IPS DF 6.9 (cell line): ENCODE data around the gene RAP1GAP2.
"Not testable (repeated sequence)": the region's sequence is repeated elsewhere in the genome, so short reads cannot be mapped to it uniquely, and the experiment has no call there.

Experiments used
- DNase-seq: peaks from one replicate; pipeline ENCODE4 v3.0.0-alpha.2; 2013; ENCODE audit warnings: low read depth, low spot score
- H3K27ac ChIP-seq: one replicate; pipeline ENCODE4 v1.5.1; 2013; ENCODE audit warnings: low read length, control low read depth
- H3K27me3 ChIP-seq: 2 replicates; pipeline ENCODE4 v1.6.1; 2013; ENCODE audit warnings: mild to moderate bottlenecking, low read length; ENCODE audit not compliant: control insufficient read depth, insufficient read depth
- H3K36me3 ChIP-seq: 2 replicates; pipeline ENCODE4 v1.6.1; 2013; ENCODE audit warnings: low read length; ENCODE audit not compliant: control insufficient read depth, insufficient read depth
- H3K4me1 ChIP-seq: 2 replicates; pipeline ENCODE4 v1.6.1; 2013; ENCODE audit warnings: low read length; ENCODE audit not compliant: control insufficient read depth, insufficient read depth
- H3K4me3 ChIP-seq: 2 replicates; pipeline ENCODE4 v1.5.1; 2013; ENCODE audit warnings: mild to moderate bottlenecking, low read length
- H3K9me3 ChIP-seq: 2 replicates; pipeline ENCODE4 v1.6.1; 2013; ENCODE audit warnings: low read length, inconsistent platforms; ENCODE audit not compliant: control insufficient read depth, insufficient read depth
- WGBS: extraction: QIAGEN DNeasy Blood & Tissue Kit; methylation state at CpG from one replicate; pipeline ENCODE4 v1.1.7; 2013; ENCODE audit warnings: mixed read lengths, missing lambda C conversion rate; ENCODE audit not compliant: insufficient read length, insufficient coverage; 5-methylcytosine and 5-hydroxymethylcytosine counted together

The RAP1GAP2 gene

GRCh38 chr17:3036800-3037199 is 240.6 kb downstream of the RAP1GAP2 start:
- Histone ChIP-seq H3K4me3 (no peak overlapping the region), H3K9me3 (no peaks in the 10 kb centered on the region), H3K4me1 (no peaks in the 10 kb centered on the region), H3K27ac (no peak overlapping the region), H3K36me3 (peaks cover 10% of the 10 kb centered on the region), H3K27me3 (no peaks in the 10 kb centered on the region)
- no CpG with 5 or more reads among the region's 6 CpGs for WGBS
- DNase-seq: no peak

- peaks cover 10% of the 10 kb centered on the region for H3K36me3 ChIP-seq
- H3K9me3 ChIP-seq: no peaks in the 10 kb centered on the region
- no peaks in the 10 kb centered on the region for H3K27me3 ChIP-seq
- WGBS: no CpG with 5 or more reads among the region's 9 CpGs
- DNase-seq: no peak
- H3K4me1 ChIP-seq: no peaks in the 10 kb centered on the region
- H3K27ac ChIP-seq: no peak overlapping the region
- no peak overlapping the region for H3K4me3 ChIP-seq
Observed at GRCh38 chr17:3037259-3037658, 241.0 kb downstream of the RAP1GAP2 start.

GRCh38 chr17:3038941-3039340 is 242.7 kb downstream of the RAP1GAP2 start:
- no peak overlapping the region for H3K27ac ChIP-seq
- H3K4me3 ChIP-seq: no peak overlapping the region
- H3K9me3 ChIP-seq: no peaks in the 10 kb centered on the region
- H3K27me3 ChIP-seq: no peaks in the 10 kb centered on the region
- DNase-seq: no peak
- no peaks in the 10 kb centered on the region for H3K36me3 ChIP-seq
- no CpG with 5 or more reads among the region's 5 CpGs for WGBS
- H3K4me1 ChIP-seq: no peaks in the 10 kb centered on the region

GRCh38 chr17:3039736-3040135 is 243.5 kb downstream of the RAP1GAP2 start:
- Histone ChIP-seq H3K4me3 (no peak overlapping the region), H3K27ac (no peak overlapping the region), H3K27me3 (no peaks in the 10 kb centered on the region), H3K4me1 (no peaks in the 10 kb centered on the region), H3K36me3 (no peaks in the 10 kb centered on the region), H3K9me3 (no peaks in the 10 kb centered on the region; the same call in 1 of the 2 replicates)
- WGBS: no CpG with 5 or more reads among the region's 6 CpGs
- DNase-seq: no peak

GRCh38 chr17:3040882-3041281 is 244.6 kb downstream of the RAP1GAP2 start:
- H3K4me1 ChIP-seq: no peaks in the 10 kb centered on the region
- H3K4me3 ChIP-seq: no peak overlapping the region
- DNase-seq: no peak
- no peak overlapping the region for H3K27ac ChIP-seq
- no peaks in the 10 kb centered on the region; the same call in 1 of the 2 replicates for H3K9me3 ChIP-seq
- H3K36me3 ChIP-seq: no peaks in the 10 kb centered on the region
- no peaks in the 10 kb centered on the region for H3K27me3 ChIP-seq
- no CpG with 5 or more reads among the region's 5 CpGs for WGBS

DNA sequence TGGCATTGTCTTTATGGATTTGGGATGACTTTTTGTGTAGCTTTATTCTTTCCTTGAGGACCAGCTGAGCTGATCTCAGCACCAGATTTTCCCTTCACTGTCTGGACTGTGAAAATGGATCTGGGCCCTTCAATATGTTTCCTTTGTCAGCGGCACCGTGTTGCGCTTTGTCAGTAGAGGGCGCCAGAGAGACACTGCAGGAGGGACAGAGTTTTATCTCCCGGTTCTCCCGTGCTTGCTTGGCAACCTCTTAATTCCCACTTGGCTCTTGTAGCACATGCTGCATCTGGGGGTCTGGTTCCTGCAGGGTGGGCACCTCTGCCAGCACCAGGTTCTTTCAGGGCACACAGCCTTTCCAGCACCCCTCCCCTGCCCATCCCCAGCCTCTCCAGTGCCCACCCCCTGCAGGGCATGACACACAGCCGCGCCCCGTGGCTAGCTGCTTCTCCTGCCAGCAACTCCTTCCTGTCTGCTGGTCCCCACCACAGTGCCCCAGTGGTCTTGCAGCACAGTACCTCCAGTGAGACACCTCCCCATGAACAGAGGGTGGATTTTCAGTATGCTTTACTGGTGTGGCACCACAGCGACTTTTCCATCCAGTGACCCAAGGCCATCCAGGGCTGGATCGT is 247.6 kb downstream of the RAP1GAP2 start:
- no CpG with 5 or more reads among the region's 11 CpGs for WGBS
- no peaks in the 10 kb centered on the region; the same call in 1 of the 2 replicates for H3K9me3 ChIP-seq

GRCh38 chr17:3046753-3047152 is 250.5 kb downstream of the RAP1GAP2 start:
- H3K9me3 ChIP-seq: no peaks in the 10 kb centered on the region; the same call in 1 of the 2 replicates
- no peak overlapping the region for H3K4me3 ChIP-seq
- no peak overlapping the region for H3K27ac ChIP-seq
- H3K36me3 ChIP-seq: no peaks in the 10 kb centered on the region
- WGBS: no CpG with 5 or more reads among the region's 3 CpGs
- H3K4me1 ChIP-seq: no peaks in the 10 kb centered on the region
- no peaks in the 10 kb centered on the region for H3K27me3 ChIP-seq
- no peak for DNase-seq

More for the DNA sequence above, 247.6 kb downstream of the RAP1GAP2 start:
- no peak for DNase-seq
- Histone ChIP-seq H3K27me3 (no peaks in the 10 kb centered on the region), H3K4me1 (no peaks in the 10 kb centered on the region), H3K36me3 (no peaks in the 10 kb centered on the region), H3K27ac (no peak overlapping the region), H3K4me3 (no peak overlapping the region)

- DNase-seq: peak; percentile 93
Observed at GRCh38 chr17:3048727-3049471, 252.7 kb downstream of the RAP1GAP2 start.

DNA sequence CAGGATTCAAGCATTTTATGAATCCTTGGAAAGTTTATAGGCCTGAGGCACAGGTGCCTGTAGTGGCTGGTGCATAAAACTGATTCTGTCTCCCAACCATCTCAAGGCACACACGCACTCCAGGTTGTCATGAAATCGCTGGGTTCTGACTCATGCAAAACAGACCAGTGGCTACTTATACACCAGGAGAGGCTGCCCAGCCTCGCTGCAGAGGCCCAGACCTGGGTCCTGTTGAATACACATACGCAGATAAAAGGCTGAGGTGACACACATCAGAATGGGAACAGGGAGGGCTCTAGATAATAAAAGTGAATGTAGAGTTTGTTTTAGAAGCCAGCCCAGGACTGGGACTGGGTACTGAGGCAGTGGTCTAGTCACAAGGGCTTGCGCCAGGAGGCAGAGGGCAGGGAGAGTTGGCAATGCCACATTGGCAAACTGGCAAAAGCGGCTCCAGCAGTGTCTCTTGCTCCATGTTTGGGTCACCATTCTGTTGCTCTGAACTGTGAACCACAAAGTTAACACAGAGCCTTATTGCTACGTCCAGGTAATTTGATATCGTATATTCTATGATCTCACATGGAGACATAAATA is 253.6 kb downstream of the RAP1GAP2 start:
- Histone ChIP-seq H3K27me3 (no peaks in the 10 kb centered on the region), H3K36me3 (no peaks in the 10 kb centered on the region), H3K9me3 (no peaks in the 10 kb centered on the region; the same call in 1 of the 2 replicates), H3K4me3 (no peak overlapping the region), H3K4me1 (no peaks in the 10 kb centered on the region), H3K27ac (no peak overlapping the region)
- WGBS: no CpG with 5 or more reads among the region's 8 CpGs
- DNase-seq: no peak

More at GRCh38 chr17:3048727-3049471, 252.7 kb downstream of the RAP1GAP2 start:
- WGBS: no CpG with 5 or more reads among the region's 50 CpGs
- Histone ChIP-seq H3K4me1 (no peaks in the 10 kb centered on the region), H3K36me3 (no peaks in the 10 kb centered on the region), H3K27ac (no peak overlapping the region), H3K27me3 (no peaks in the 10 kb centered on the region), H3K9me3 (no peaks in the 10 kb centered on the region; the same call in 1 of the 2 replicates), H3K4me3 (peak overlapping the region; percentile 58; the same call in 1 of the 2 replicates)

GRCh38 chr17:3054868-3055267 is 258.6 kb downstream of the RAP1GAP2 start:
- not testable (repeated sequence) for H3K4me1 ChIP-seq, DNase-seq, H3K4me3 ChIP-seq, H3K27me3 ChIP-seq, H3K27ac ChIP-seq, H3K36me3 ChIP-seq, H3K9me3 ChIP-seq
- WGBS: no CpG with 5 or more reads among the region's 2 CpGs
